Measurements from ENCODE around the gene BLACAT1. TPM values are rescaled to one million over a fixed set of nuclear protein-coding genes. Genes with fewer than 3 reads are reported as not detected.
A peak's percentile ranks its signal among the peaks of the same experiment; 100 is the strongest.

Gene BLACAT1
- total and polyA plus RNA-seq, 2 of the 13 experiments (the other 11 are each of a cell fraction or from before 2014, with no cell fraction given): 1.2 to 2.8 TPM

GRCh38 chr1:205484985-205485967 is 29.4 kb upstream of the BLACAT1 start (continued):
- TF ChIP-seq PRDM10 (CRISPR knock-in tag; IDR thresholded peaks at IDR 0.05; ENCODE audit: low read depth) (peak; percentile 67; the same call in 1 of the 2 replicates), GPN1 (CRISPR knock-in tag; IDR thresholded peaks at IDR 0.05; ENCODE audit: borderline replicate concordance) (no peak), NPAS2 (CRISPR knock-in tag; IDR thresholded peaks at IDR 0.05; ENCODE audit: borderline replicate concordance) (no peak), ZNF276 (CRISPR knock-in tag; IDR thresholded peaks at IDR 0.05; ENCODE audit: low read depth) (no peak), HDAC2 (CRISPR knock-in tag; IDR thresholded peaks at IDR 0.05) (peak; percentile 65), CREM (IDR thresholded peaks at IDR 0.05) (no peak), CREM (CRISPR knock-in tag; IDR thresholded peaks at IDR 0.05) (no peak), ZSCAN25 (CRISPR knock-in tag; IDR thresholded peaks at IDR 0.05) (peak; percentile 71; the same call in 1 of the 2 replicates), CCAR2 (optimal IDR thresholded peaks at IDR 0.05; ENCODE audit: low read depth, low read length) (no peak), TEAD3 (CRISPR knock-in tag; optimal IDR thresholded peaks at IDR 0.05; ENCODE audit: borderline replicate concordance) (peak; percentile 64), ZNF768 (CRISPR knock-in tag; IDR thresholded peaks at IDR 0.05) (peak; percentile 83; the same call in 1 of the 2 replicates), ZNF598 (CRISPR knock-in tag; IDR thresholded peaks at IDR 0.05; ENCODE audit: borderline replicate concordance) (peak; percentile 74; the same call in 1 of the 2 replicates), SATB2 (CRISPR knock-in tag; IDR thresholded peaks at IDR 0.05) (no peak), SRF (IDR thresholded peaks at IDR 0.05; ENCODE audit: low read depth, low read length) (no peak), CENPX (CRISPR knock-in tag; IDR thresholded peaks at IDR 0.05) (no peak), ZNF34 (CRISPR knock-in tag; IDR thresholded peaks at IDR 0.05; ENCODE audit: borderline replicate concordance) (no peak)
- TF ChIP-seq, protein P1, sequence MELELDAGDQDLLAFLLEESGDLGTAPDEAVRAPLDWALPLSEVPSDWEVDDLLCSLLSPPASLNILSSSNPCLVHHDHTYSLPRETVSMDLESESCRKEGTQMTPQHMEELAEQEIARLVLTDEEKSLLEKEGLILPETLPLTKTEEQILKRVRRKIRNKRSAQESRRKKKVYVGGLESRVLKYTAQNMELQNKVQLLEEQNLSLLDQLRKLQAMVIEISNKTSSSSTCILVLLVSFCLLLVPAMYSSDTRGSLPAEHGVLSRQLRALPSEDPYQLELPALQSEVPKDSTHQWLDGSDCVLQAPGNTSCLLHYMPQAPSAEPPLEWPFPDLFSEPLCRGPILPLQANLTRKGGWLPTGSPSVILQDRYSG (CRISPR knock-in tag; IDR thresholded peaks at IDR 0.05): no peak
- TF ChIP-seq, protein P2, sequence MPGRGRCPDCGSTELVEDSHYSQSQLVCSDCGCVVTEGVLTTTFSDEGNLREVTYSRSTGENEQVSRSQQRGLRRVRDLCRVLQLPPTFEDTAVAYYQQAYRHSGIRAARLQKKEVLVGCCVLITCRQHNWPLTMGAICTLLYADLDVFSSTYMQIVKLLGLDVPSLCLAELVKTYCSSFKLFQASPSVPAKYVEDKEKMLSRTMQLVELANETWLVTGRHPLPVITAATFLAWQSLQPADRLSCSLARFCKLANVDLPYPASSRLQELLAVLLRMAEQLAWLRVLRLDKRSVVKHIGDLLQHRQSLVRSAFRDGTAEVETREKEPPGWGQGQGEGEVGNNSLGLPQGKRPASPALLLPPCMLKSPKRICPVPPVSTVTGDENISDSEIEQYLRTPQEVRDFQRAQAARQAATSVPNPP (CRISPR knock-in tag; IDR thresholded peaks at IDR 0.05): no peak
- TF ChIP-seq, protein P3, sequence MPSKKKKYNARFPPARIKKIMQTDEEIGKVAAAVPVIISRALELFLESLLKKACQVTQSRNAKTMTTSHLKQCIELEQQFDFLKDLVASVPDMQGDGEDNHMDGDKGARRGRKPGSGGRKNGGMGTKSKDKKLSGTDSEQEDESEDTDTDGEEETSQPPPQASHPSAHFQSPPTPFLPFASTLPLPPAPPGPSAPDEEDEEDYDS (CRISPR knock-in tag; IDR thresholded peaks at IDR 0.05): peak; percentile 59; the same call in 1 of the 2 replicates

All from HepG2 (cell line).